Esophagus muscularis mucosa (tissue), 4 donors: Measurements from ENCODE around the gene CLASRP. TPM values are rescaled to one million over a fixed set of nuclear protein-coding genes. Genes with fewer than 3 reads are reported as not detected.

Source experiments
- DNase-seq: peaks from one replicate; pipeline ENCODE4 v3.0.0-alpha.2; 2017; ENCODE audit errors: extremely low spot score
- H3K27ac ChIP-seq, 4 donors: fragments of 200-600 bp; sonication (generic); replicated peaks in 1 of 4; 1 replicate in 3 of 4; 2 replicates in 1 of 4; pipeline ENCODE4 v1.5.1; 2016 to 2019; ENCODE audit warnings: mild to moderate bottlenecking in 1 of 4
- H3K27me3 ChIP-seq, 4 donors: fragments of 200-600 bp; sonication (generic); one replicate each; pipeline versions ENCODE4 v1.5.1 to v1.6.0; 2016 to 2019
- H3K36me3 ChIP-seq, 4 donors: fragments of 200-600 bp; sonication (generic); one replicate each; pipeline ENCODE4 v1.5.1; 2016 to 2019
- H3K4me1 ChIP-seq, 4 donors: fragments of 200-600 bp; sonication (generic); one replicate each; pipeline ENCODE4 v1.5.1; 2016 to 2019
- H3K4me3 ChIP-seq, 4 donors: fragments of 200-600 bp; sonication (generic); 1 replicate in 2 of 4; 2 replicates in 2 of 4; pipeline ENCODE4 v1.5.1; 2016 to 2019; ENCODE audit warnings: mild to moderate bottlenecking in 4 of 4, moderate library complexity in 1 of 4
- H3K9me3 ChIP-seq, 4 donors: fragments of 200-600 bp; sonication (generic); 1 replicate in 3 of 4; 2 replicates in 1 of 4; pipeline ENCODE4 v1.5.1; 2016 to 2019
- EP300 ChIP-seq: sonication (generic); formaldehyde crosslinking; IDR thresholded peaks from one replicate; pipeline ENCODE4 v1.6.1; 2017; ENCODE audit warnings: antibody characterized with exemption
- POLR2A ChIP-seq: fragments of 450-650 bp; IDR thresholded peaks from one replicate; pipeline ENCODE4 v1.6.1; 2017; ENCODE audit warnings: antibody characterized with exemption, moderate library complexity, mild to moderate bottlenecking, low read depth
- POLR2AphosphoS5 ChIP-seq, 2 donors: sonication (generic); formaldehyde crosslinking; IDR thresholded peaks; one replicate each; pipeline ENCODE4 v1.6.1; 2017; ENCODE audit warnings: antibody characterized with exemption in 2 of 2
- WGBS: methylation state at CpG from one replicate; pipeline ENCODE4 v1.1.5; 2018; 5-methylcytosine and 5-hydroxymethylcytosine counted together
- intact Hi-C: fragments of 100-400 bp; cut with DNase I; formaldehyde crosslinking; loops from one replicate; pipeline ENCODE4 v1.15.1; 2023
- total RNA-seq, 4 donors: library from RNA; depleted of rRNA; stranded (reverse); fragments of >200 nt; gene quantifications; one replicate each; pipeline versions ENCODE4 v1.1.0 to v1.2.1, GENCODE V29; 2016
- TF ChIP-seq, protein P1 (sequence below), 3 experiments: fragments of 200-600 bp in 2 of 3; fragments of 450-650 bp in 1 of 3; sonication (generic) in 2 of 3; IDR thresholded peaks; one replicate each; pipeline ENCODE4 v1.5.1; 2017 to 2019; ENCODE audit warnings: antibody characterized with exemption in 3 of 3, mild to moderate bottlenecking in 2 of 3, moderate library complexity in 1 of 3

Gene CLASRP
- total RNA-seq, 4 donors from 2014 or later, result 20.7 to 59.8 (median 32.9) TPM

DNA sequence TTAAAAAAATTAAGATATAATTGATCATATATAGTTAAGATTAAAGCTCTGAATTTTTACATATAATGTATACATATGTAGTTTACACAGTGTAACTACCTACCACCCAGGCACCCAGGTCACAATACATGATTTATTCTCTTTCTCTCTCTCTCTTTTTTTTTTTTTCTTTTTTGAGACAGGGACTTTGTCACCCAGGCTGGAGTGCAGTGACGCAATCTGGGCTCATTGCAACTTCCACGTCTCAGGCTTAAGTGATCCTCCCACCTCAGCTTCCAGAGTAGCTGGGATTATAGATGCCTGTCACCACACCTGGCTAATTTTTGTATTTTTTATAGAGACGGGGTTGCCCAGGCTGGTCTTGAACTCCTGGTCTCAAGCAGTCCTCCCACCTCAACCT lies 18.8 kb upstream of the CLASRP start:
- DNase-seq, result no peak
- Histone ChIP-seq H3K27me3 (no peaks in the 10 kb centered on the region), H3K4me1 (peaks cover 0 to 7% (median 0%) of the 10 kb centered on the region in 4 donors), H3K9me3 (no peaks in the 10 kb centered on the region), H3K4me3 (no peak overlapping the region), H3K36me3 (peaks cover 0 to 38% (median 5%) of the 10 kb centered on the region in 4 donors), H3K27ac (no peak overlapping the region)
- intact Hi-C loops, result no loop called here
- 83% methylated on average over 3 of the region's 3 CpGs for WGBS
- TF ChIP-seq EP300, result no peak
- TF ChIP-seq, protein P1, sequence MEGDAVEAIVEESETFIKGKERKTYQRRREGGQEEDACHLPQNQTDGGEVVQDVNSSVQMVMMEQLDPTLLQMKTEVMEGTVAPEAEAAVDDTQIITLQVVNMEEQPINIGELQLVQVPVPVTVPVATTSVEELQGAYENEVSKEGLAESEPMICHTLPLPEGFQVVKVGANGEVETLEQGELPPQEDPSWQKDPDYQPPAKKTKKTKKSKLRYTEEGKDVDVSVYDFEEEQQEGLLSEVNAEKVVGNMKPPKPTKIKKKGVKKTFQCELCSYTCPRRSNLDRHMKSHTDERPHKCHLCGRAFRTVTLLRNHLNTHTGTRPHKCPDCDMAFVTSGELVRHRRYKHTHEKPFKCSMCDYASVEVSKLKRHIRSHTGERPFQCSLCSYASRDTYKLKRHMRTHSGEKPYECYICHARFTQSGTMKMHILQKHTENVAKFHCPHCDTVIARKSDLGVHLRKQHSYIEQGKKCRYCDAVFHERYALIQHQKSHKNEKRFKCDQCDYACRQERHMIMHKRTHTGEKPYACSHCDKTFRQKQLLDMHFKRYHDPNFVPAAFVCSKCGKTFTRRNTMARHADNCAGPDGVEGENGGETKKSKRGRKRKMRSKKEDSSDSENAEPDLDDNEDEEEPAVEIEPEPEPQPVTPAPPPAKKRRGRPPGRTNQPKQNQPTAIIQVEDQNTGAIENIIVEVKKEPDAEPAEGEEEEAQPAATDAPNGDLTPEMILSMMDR (IDR thresholded peaks at IDR 0.05), result no peak
- no peak for TF ChIP-seq POLR2AphosphoS5 (IDR thresholded peaks at IDR 0.05)
- no peak for TF ChIP-seq POLR2A

DNA sequence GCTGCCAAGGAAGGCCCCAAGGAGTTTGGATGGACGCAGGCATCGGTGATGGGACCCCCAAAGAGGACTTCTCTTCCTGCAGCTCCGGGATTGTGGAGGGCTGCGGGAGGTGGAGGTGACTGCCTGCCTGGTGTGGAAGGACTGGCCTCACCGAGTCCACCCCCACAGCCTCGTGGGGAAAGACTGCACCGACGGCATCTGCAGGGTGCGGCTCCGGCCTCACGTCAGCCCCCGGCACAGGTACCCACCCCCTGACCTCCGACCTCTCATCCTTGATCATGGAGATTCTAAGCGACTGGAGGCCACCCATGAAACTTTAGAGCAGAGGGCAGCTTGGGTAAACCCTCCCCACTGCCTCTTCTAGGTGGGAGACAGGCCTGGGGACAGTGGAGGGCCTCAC lies 16.9 kb upstream of the CLASRP start:
- TF ChIP-seq EP300 (no peak), POLR2AphosphoS5 (IDR thresholded peaks at IDR 0.05) (no peak), POLR2A (no peak)
- TF ChIP-seq, protein P1 (IDR thresholded peaks at IDR 0.05), result no peak
- H3K4me3 ChIP-seq, result no peak overlapping the region
- H3K9me3 ChIP-seq, result no peaks in the 10 kb centered on the region
- H3K27ac ChIP-seq, result no peak overlapping the region
- peaks cover 0 to 2% (median 0%) of the 10 kb centered on the region in 4 donors for H3K4me1 ChIP-seq
- H3K36me3 ChIP-seq, result peaks cover 0 to 37% (median 12%) of the 10 kb centered on the region in 4 donors
- 75% methylated on average over 14 of the region's 14 CpGs for whole genome bisulfite sequencing
- no peaks in the 10 kb centered on the region for H3K27me3 ChIP-seq
- intact Hi-C loops, result no loop called here
- DNase-seq, result no peak

DNA sequence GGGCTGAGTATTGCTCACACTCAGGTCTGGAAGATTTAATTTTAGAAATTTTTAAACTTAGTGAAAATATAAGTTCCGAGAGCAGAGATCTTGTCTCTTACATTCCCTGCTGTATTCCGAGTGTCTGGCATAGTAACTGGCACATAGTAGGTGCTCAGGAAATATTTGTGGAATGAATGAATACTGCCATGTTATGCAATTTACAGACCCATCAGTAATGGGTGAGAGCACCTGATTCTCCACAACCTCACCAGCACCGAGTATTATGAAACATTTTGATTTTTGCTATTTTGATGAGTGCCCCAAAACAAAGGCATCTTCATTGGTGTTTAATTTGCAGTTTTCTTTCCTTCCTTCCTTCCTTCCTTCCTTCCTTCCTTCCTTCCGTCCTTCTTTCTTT lies 15.8 kb upstream of the CLASRP start:
- WGBS, result 100% methylated on average over 4 of the region's 4 CpGs
- H3K27me3 ChIP-seq, result no peaks in the 10 kb centered on the region
- no peak overlapping the region for H3K4me3 ChIP-seq
- H3K9me3 ChIP-seq, result no peaks in the 10 kb centered on the region
- no peak for TF ChIP-seq POLR2A
- TF ChIP-seq EP300, result no peak
- TF ChIP-seq, protein P1 (IDR thresholded peaks at IDR 0.05), result no peak
- no peak for TF ChIP-seq POLR2AphosphoS5 (IDR thresholded peaks at IDR 0.05)
- H3K27ac ChIP-seq, result no peak overlapping the region
- H3K4me1 ChIP-seq, result no peaks in the 10 kb centered on the region
- intact Hi-C loops, result no loop called here
- DNase-seq, result no peak
- H3K36me3 ChIP-seq, result peaks cover 0 to 45% (median 18%) of the 10 kb centered on the region in 4 donors

DNA sequence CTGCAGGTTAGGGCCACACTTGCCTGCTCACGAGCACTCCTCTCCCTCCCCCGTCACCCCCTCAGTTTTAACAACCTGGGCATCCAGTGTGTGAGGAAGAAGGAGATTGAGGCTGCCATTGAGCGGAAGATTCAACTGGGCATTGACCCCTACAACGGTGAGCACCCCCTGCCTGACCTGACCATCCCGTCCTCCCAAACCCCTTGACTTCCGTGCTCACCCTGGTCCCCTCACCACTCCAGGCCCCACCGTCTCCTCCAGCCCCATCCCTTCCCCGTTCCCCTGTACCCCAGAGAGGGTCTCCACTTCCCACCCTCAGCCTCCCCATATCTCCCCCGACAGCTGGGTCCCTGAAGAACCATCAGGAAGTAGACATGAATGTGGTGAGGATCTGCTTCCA lies 13.6 kb upstream of the CLASRP start:
- TF ChIP-seq, protein P1 (IDR thresholded peaks at IDR 0.05), result no peak
- no peak for TF ChIP-seq POLR2A
- no peak for TF ChIP-seq EP300
- TF ChIP-seq POLR2AphosphoS5 (IDR thresholded peaks at IDR 0.05), result no peak
- peaks cover 14 to 56% (median 35%) of the 10 kb centered on the region in 4 donors for H3K36me3 ChIP-seq
- intact Hi-C loops, result no loop called here
- DNase-seq, result no peak
- H3K27ac ChIP-seq, result no peak overlapping the region
- WGBS, result 94% methylated on average over 7 of the region's 9 CpGs
- H3K4me1 ChIP-seq, result no peaks in the 10 kb centered on the region
- H3K4me3 ChIP-seq, result no peak overlapping the region
- H3K9me3 ChIP-seq, result no peaks in the 10 kb centered on the region
- no peaks in the 10 kb centered on the region for H3K27me3 ChIP-seq

DNA sequence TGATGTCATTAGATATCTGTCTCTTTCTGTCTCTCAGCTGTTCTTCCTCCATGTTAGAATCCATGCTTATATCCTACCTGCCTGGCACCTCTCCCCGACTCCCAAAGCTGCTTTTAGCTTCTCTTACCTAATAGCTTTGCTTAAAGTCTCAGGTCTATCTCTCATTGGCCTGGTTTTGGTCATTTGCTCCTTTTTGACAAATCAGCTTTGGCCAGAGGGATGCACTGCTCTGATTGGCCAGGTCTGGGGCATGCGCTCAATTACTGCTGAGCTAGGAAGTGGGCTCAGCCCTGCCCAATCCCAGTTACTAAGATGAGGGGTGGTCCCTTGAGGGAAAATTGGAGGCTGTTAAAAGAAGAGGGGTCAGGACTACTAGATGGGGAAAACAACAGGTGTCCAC lies 11.5 kb upstream of the CLASRP start:
- peaks cover 19 to 70% (median 52%) of the 10 kb centered on the region in 4 donors for H3K36me3 ChIP-seq
- H3K4me3 ChIP-seq, result no peak overlapping the region
- H3K4me1 ChIP-seq, result no peaks in the 10 kb centered on the region
- no peak for DNase-seq
- no peak overlapping the region for H3K27ac ChIP-seq
- no peaks in the 10 kb centered on the region for H3K27me3 ChIP-seq
- intact Hi-C loops, result no loop called here
- H3K9me3 ChIP-seq, result no peaks in the 10 kb centered on the region
- 100% methylated on average over 2 of the region's 2 CpGs for WGBS
- no peak for TF ChIP-seq EP300
- no peak for TF ChIP-seq POLR2A
- no peak for TF ChIP-seq POLR2AphosphoS5 (IDR thresholded peaks at IDR 0.05)
- TF ChIP-seq, protein P1 (IDR thresholded peaks at IDR 0.05), result no peak
